SK-N-SH treated with all-trans-retinoic acid at 6 μM for 48 hours (cell line): ENCODE data around the gene PIK3R6.

Experiments
- ATAC-seq: fragments of 200-7000 bp; cut with Tn5 transposase; 3 replicates; pipeline ENCODE4 v1.9.1; 2020; ENCODE audit warnings: mild to moderate bottlenecking, moderate library complexity
- ARNTL ChIP-seq: fragments of 450-650 bp; formaldehyde crosslinking; IDR thresholded peaks from 2 replicates; pipeline ENCODE4 v1.5.0; 2020; ENCODE audit warnings: low read depth, mild to moderate bottlenecking, moderate library complexity, borderline replicate concordance
- BACH2 ChIP-seq: fragments of 250-450 bp; sonication (Bioruptor Pico); IDR thresholded peaks from 2 replicates; pipeline ENCODE4 v1.9.0; 2021; ENCODE audit warnings: mild to moderate bottlenecking, borderline replicate concordance
- CSDC2 ChIP-seq: fragments of 250-450 bp; sonication (Bioruptor Pico); IDR thresholded peaks from 2 replicates; pipeline ENCODE4 v1.5.0; 2020; ENCODE audit warnings: mild to moderate bottlenecking, moderate library complexity
- ESRRG ChIP-seq: fragments of 250-450 bp; sonication (Bioruptor Pico); IDR thresholded peaks from 2 replicates; pipeline ENCODE4 v1.6.1; 2021; ENCODE audit warnings: mild to moderate bottlenecking
- GLIS3 ChIP-seq: fragments of 250-450 bp; sonication (Bioruptor Pico); IDR thresholded peaks from 2 replicates; pipeline ENCODE4 v1.5.0; 2020; ENCODE audit warnings: mild to moderate bottlenecking, moderate library complexity
- ISL1 ChIP-seq: fragments of 250-450 bp; sonication (Bioruptor Pico); IDR thresholded peaks from 2 replicates; pipeline ENCODE4 v2.1.2; 2022; ENCODE audit warnings: mild to moderate bottlenecking, moderate library complexity
- OSR1 ChIP-seq: fragments of 250-450 bp; sonication (Bioruptor Pico); IDR thresholded peaks from 2 replicates; pipeline ENCODE4 v1.8.0; 2022; ENCODE audit warnings: moderate library complexity, mild to moderate bottlenecking, inconsistent platforms
- PPARA ChIP-seq: fragments of 250-450 bp; sonication (Bioruptor Pico); IDR thresholded peaks from 2 replicates; pipeline ENCODE4 v1.5.0; 2020; ENCODE audit warnings: mild to moderate bottlenecking, borderline replicate concordance
- RARB ChIP-seq: fragments of 250-450 bp; sonication (Bioruptor Pico); IDR thresholded peaks from 2 replicates; pipeline ENCODE4 v1.8.0; 2021; ENCODE audit warnings: mild to moderate bottlenecking, moderate library complexity
- SNAI2 ChIP-seq: fragments of 250-450 bp; sonication (Bioruptor Pico); IDR thresholded peaks from 2 replicates; pipeline ENCODE4 v1.5.0; 2020; ENCODE audit warnings: mild to moderate bottlenecking, moderate library complexity
- TCF4 ChIP-seq: fragments of 250-450 bp; sonication (Bioruptor Pico); IDR thresholded peaks from 2 replicates; pipeline ENCODE4 v1.8.0; 2021; ENCODE audit warnings: mild to moderate bottlenecking, moderate library complexity, borderline replicate concordance
- TOX ChIP-seq: fragments of 250-450 bp; sonication (Bioruptor Pico); IDR thresholded peaks from 2 replicates; pipeline ENCODE4 v1.8.0; 2021; ENCODE audit warnings: mild to moderate bottlenecking, moderate library complexity, borderline replicate concordance
- ZC3H10 ChIP-seq: fragments of 250-450 bp; sonication (Bioruptor Pico); IDR thresholded peaks from 2 replicates; pipeline ENCODE4 v1.5.1; 2021; ENCODE audit warnings: mild to moderate bottlenecking, moderate library complexity
- ZFP3 ChIP-seq: fragments of 250-450 bp; sonication (Bioruptor Pico); IDR thresholded peaks from 2 replicates; pipeline ENCODE4 v1.5.0; 2020; ENCODE audit warnings: mild to moderate bottlenecking, moderate library complexity
- ZFP30 ChIP-seq: fragments of 450-650 bp; formaldehyde crosslinking; IDR thresholded peaks from 2 replicates; pipeline ENCODE4 v1.5.0; 2022; ENCODE audit warnings: mild to moderate bottlenecking, moderate library complexity
- ZNF565 ChIP-seq: fragments of 450-650 bp; formaldehyde crosslinking; conservative IDR thresholded peaks from 2 replicates; pipeline ENCODE4 v1.5.0; 2020; ENCODE audit warnings: low read depth, mild to moderate bottlenecking, moderate library complexity
- ZNF70 ChIP-seq: fragments of 450-650 bp; formaldehyde crosslinking; IDR thresholded peaks from 2 replicates; pipeline ENCODE4 v1.5.0; 2020; ENCODE audit warnings: mild to moderate bottlenecking, moderate library complexity
- ZNF8 ChIP-seq: fragments of 450-650 bp; formaldehyde crosslinking; IDR thresholded peaks from 2 replicates; pipeline ENCODE4 v1.5.0; 2020; ENCODE audit warnings: mild to moderate bottlenecking, moderate library complexity
- TF ChIP-seq, protein P1 (sequence below): fragments of 250-450 bp; sonication (Bioruptor Pico); IDR thresholded peaks from 2 replicates; pipeline ENCODE4 v1.5.1; 2021; ENCODE audit warnings: mild to moderate bottlenecking, moderate library complexity
- TF ChIP-seq, protein P2 (sequence below): fragments of 250-450 bp; sonication (Bioruptor Pico); IDR thresholded peaks from 2 replicates; pipeline ENCODE4 v1.5.0; 2020; ENCODE audit warnings: mild to moderate bottlenecking, moderate library complexity
- TF ChIP-seq, protein P3 (sequence below): fragments of 250-450 bp; sonication (Bioruptor Pico); IDR thresholded peaks from 2 replicates; pipeline ENCODE4 v1.5.1; 2020; ENCODE audit warnings: low read depth, mild to moderate bottlenecking, moderate library complexity
- TF ChIP-seq, protein P4 (sequence below): fragments of 250-450 bp; sonication (Bioruptor Pico); IDR thresholded peaks from 2 replicates; pipeline ENCODE4 v1.8.0; 2021; ENCODE audit warnings: low read depth, mild to moderate bottlenecking, moderate library complexity, borderline replicate concordance
- TF ChIP-seq, protein P5 (sequence below): fragments of 250-450 bp; sonication (Bioruptor Pico); IDR thresholded peaks from 2 replicates; pipeline ENCODE4 v1.8.0; 2020; ENCODE audit warnings: mild to moderate bottlenecking, moderate library complexity, borderline replicate concordance

PIK3R6 gene

DNA sequence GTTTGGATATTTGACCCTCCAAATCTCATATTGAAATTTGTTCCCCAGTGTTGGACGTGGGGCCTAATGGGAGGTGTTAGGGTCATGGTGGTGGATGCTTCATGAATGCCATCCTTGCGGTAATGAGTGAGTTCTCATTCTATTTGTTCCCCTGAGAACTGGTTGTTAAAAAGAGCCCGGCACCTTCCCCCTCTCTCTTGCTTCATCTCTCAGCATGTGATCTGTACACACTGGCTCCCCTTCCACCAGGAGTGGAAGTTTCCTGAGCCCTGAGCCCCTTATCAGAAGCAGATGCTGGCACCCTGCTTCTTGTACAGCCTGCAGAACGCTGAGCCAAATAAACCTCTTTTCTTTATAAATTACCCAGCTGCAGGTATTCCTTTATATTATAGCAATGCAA, 25.6 kb downstream of the PIK3R6 start:
- no peak for ATAC-seq
- TF ChIP-seq ISL1 (CRISPR knock-in tag) (no peak), CSDC2 (no peak), ZNF70 (no peak), BACH2 (CRISPR knock-in tag) (no peak), ZFP30 (CRISPR knock-in tag) (no peak)

DNA sequence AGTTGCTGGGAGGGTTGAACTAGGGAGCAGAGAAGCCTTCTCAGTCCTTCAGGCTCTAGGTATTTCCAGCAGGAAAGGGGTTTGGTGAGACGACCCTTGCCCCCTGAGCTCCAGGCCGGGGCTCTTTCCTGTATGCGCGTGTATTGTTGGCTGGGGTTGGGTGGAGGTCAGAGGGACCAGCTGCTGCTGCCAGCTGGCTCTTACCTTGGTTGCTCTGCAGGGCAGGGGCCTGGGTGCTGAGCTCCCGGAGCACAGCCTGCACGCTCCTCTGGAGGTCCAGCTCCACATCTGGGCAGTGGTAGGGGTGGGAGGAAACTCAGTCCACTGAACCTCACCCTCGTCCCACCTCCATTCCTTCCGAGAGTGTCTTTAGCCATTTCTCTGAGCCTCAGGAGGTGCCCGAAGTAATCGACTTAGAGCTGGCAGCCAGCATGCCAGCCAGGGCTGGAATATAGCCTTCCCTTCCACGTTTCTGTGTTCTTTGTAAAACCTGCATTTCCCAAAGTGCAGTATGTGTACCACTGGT, 28.0 kb downstream of the PIK3R6 start:
- no peak for TF ChIP-seq PPARA
- TF ChIP-seq ZNF565 = no peak
- TF ChIP-seq, protein P1, sequence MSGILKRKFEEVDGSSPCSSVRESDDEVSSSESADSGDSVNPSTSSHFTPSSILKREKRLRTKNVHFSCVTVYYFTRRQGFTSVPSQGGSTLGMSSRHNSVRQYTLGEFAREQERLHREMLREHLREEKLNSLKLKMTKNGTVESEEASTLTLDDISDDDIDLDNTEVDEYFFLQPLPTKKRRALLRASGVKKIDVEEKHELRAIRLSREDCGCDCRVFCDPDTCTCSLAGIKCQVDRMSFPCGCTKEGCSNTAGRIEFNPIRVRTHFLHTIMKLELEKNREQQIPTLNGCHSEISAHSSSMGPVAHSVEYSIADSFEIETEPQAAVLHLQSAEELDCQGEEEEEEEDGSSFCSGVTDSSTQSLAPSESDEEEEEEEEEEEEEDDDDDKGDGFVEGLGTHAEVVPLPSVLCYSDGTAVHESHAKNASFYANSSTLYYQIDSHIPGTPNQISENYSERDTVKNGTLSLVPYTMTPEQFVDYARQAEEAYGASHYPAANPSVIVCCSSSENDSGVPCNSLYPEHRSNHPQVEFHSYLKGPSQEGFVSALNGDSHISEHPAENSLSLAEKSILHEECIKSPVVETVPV (CRISPR knock-in tag) = no peak
- TF ChIP-seq, protein P2, sequence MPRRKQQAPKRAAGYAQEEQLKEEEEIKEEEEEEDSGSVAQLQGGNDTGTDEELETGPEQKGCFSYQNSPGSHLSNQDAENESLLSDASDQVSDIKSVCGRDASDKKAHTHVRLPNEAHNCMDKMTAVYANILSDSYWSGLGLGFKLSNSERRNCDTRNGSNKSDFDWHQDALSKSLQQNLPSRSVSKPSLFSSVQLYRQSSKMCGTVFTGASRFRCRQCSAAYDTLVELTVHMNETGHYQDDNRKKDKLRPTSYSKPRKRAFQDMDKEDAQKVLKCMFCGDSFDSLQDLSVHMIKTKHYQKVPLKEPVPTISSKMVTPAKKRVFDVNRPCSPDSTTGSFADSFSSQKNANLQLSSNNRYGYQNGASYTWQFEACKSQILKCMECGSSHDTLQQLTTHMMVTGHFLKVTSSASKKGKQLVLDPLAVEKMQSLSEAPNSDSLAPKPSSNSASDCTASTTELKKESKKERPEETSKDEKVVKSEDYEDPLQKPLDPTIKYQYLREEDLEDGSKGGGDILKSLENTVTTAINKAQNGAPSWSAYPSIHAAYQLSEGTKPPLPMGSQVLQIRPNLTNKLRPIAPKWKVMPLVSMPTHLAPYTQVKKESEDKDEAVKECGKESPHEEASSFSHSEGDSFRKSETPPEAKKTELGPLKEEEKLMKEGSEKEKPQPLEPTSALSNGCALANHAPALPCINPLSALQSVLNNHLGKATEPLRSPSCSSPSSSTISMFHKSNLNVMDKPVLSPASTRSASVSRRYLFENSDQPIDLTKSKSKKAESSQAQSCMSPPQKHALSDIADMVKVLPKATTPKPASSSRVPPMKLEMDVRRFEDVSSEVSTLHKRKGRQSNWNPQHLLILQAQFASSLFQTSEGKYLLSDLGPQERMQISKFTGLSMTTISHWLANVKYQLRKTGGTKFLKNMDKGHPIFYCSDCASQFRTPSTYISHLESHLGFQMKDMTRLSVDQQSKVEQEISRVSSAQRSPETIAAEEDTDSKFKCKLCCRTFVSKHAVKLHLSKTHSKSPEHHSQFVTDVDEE (CRISPR knock-in tag) = no peak
- no peak for TF ChIP-seq ZNF8 (CRISPR knock-in tag)
- TF ChIP-seq, protein P3, sequence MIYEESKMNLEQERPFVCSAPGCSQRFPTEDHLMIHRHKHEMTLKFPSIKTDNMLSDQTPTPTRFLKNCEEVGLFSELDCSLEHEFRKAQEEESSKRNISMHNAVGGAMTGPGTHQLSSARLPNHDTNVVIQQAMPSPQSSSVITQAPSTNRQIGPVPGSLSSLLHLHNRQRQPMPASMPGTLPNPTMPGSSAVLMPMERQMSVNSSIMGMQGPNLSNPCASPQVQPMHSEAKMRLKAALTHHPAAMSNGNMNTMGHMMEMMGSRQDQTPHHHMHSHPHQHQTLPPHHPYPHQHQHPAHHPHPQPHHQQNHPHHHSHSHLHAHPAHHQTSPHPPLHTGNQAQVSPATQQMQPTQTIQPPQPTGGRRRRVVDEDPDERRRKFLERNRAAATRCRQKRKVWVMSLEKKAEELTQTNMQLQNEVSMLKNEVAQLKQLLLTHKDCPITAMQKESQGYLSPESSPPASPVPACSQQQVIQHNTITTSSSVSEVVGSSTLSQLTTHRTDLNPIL (CRISPR knock-in tag) = no peak
- no peak for TF ChIP-seq RARB
- no peak for TF ChIP-seq GLIS3 (CRISPR knock-in tag)
- TF ChIP-seq, protein P4, sequence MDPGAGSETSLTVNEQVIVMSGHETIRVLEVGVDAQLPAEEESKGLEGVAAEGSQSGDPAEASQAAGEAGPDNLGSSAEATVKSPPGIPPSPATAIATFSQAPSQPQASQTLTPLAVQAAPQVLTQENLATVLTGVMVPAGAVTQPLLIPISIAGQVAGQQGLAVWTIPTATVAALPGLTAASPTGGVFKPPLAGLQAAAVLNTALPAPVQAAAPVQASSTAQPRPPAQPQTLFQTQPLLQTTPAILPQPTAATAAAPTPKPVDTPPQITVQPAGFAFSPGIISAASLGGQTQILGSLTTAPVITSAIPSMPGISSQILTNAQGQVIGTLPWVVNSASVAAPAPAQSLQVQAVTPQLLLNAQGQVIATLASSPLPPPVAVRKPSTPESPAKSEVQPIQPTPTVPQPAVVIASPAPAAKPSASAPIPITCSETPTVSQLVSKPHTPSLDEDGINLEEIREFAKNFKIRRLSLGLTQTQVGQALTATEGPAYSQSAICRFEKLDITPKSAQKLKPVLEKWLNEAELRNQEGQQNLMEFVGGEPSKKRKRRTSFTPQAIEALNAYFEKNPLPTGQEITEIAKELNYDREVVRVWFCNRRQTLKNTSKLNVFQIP (CRISPR knock-in tag) = no peak
- TF ChIP-seq ZFP3 (CRISPR knock-in tag) = no peak
- TF ChIP-seq TOX (CRISPR knock-in tag) = no peak
- TF ChIP-seq ZC3H10 (CRISPR knock-in tag) = no peak
- TF ChIP-seq OSR1 (CRISPR knock-in tag) = no peak
- TF ChIP-seq ZNF70 = no peak
- no peak for TF ChIP-seq ISL1 (CRISPR knock-in tag)
- TF ChIP-seq SNAI2 (CRISPR knock-in tag) = no peak
- no peak for TF ChIP-seq ARNTL (CRISPR knock-in tag)
- TF ChIP-seq TCF4 (CRISPR knock-in tag) = no peak
- TF ChIP-seq BACH2 (CRISPR knock-in tag) = no peak
- TF ChIP-seq ESRRG (CRISPR knock-in tag) = no peak
- ATAC-seq = no peak

DNA sequence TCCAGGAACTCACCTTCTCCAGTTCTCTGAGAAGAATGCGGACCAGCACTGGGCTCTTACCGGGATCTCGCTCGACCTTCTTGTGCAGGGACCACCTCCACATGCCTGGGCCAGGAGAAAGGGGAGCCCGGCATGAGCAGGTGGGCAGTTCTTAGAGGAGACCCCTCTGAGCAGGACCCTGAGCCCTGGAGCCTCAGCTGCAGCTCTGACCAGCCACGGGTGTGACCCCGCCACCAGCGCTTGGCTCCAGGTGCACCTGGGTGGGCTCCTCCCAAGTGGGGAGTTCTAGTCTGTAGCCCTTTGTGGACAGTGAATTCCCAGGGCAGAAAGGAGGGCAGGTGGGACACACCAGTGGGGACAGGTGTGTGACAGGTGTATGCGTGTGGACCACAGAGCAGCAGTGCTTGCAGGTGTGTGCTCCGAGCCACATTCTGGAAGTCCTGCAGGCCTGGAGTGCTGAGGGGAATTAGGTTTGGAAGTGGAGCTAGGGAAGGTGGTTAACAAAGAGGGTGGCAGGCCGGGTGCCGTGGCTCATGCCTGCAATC, 28.9 kb downstream of the PIK3R6 start:
- TF ChIP-seq ZNF565 = no peak
- ATAC-seq = no peak

DNA sequence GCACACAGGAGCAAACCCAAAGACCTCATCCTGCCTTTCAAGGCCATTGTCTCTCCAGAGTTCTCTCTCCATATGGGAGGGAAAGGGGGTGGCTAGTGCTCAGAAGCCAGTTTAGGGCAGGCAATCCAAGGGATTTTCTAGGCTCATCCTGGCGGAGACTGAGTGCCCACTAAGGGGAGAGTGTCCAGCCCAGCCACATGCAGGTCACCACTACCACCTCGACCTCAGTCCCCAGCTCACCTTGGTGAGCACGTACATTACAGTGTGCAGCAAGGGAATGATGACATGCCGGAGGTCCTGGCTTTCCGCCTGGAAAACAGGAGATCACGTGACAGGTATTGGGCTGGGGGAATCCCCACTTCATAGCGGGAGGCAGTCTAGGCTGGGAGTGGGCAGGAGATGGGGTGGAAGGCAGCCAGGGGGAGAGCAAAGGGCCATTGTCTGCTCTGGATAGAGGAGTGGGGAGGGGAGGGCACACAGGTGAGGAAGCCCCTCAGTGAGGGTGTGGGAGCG, 29.9 kb downstream of the PIK3R6 start:
- no peak; the same call in 2 of the 3 replicates for ATAC-seq
- no peak for TF ChIP-seq ISL1 (CRISPR knock-in tag)
- TF ChIP-seq ZFP30 (CRISPR knock-in tag) = no peak
- no peak for TF ChIP-seq OSR1 (CRISPR knock-in tag)
- TF ChIP-seq PPARA = no peak
- TF ChIP-seq, protein P5, sequence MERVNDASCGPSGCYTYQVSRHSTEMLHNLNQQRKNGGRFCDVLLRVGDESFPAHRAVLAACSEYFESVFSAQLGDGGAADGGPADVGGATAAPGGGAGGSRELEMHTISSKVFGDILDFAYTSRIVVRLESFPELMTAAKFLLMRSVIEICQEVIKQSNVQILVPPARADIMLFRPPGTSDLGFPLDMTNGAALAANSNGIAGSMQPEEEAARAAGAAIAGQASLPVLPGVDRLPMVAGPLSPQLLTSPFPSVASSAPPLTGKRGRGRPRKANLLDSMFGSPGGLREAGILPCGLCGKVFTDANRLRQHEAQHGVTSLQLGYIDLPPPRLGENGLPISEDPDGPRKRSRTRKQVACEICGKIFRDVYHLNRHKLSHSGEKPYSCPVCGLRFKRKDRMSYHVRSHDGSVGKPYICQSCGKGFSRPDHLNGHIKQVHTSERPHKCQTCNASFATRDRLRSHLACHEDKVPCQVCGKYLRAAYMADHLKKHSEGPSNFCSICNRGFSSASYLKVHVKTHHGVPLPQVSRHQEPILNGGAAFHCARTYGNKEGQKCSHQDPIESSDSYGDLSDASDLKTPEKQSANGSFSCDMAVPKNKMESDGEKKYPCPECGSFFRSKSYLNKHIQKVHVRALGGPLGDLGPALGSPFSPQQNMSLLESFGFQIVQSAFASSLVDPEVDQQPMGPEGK = no peak
- TF ChIP-seq, protein P2 (CRISPR knock-in tag) = no peak
- TF ChIP-seq, protein P4 (CRISPR knock-in tag) = no peak
